OCI-LY7 (cell line): Measurements from ENCODE around the gene TRIO. TPM values are rescaled to one million over a fixed set of nuclear protein-coding genes. Genes with fewer than 3 reads are reported as not detected.

Experiments
- BruUV-seq: library from RNA; stranded (reverse); fragments of 400-500 nt; replicated peaks from 2 replicates; lab custom pipeline; 2021; lab: Mats Ljungman, UMichigan
- CTCF ChIA-PET: fragments of 300-600 bp; sonication (Branson Sonifier 250); formaldehyde crosslinking; loops from one replicate; lab custom pipeline; 2022; ENCODE audit warnings: antibody characterized with exemption; ENCODE audit not compliant: unreplicated experiment; lab: Charles Lee
- POLR2A ChIA-PET: fragments of 300-600 bp; sonication (Branson Sonifier 250); formaldehyde crosslinking; loops from one replicate; lab custom pipeline; 2022; ENCODE audit warnings: antibody characterized with exemption; lab: Charles Lee
- DNase-seq: peaks from one replicate; pipeline ENCODE4 v3.0.0-alpha.2; 2015; ENCODE audit warnings: low spot score
- H2AFZ ChIP-seq: fragments of 200-600 bp; sonication (generic), shearing (Covaris generic); 2 replicates; pipeline ENCODE4 v1.6.1; 2014; ENCODE audit warnings: mild to moderate bottlenecking, antibody characterized with exemption, low read length, moderate library complexity
- H3K27ac ChIP-seq: fragments of 200-600 bp; sonication (generic); 2 replicates; pipeline ENCODE4 v1.5.1; 2014; ENCODE audit warnings: mixed run types, low read depth, mild to moderate bottlenecking, moderate library complexity, low read length, inconsistent platforms; ENCODE audit not compliant: poor library complexity, severe bottlenecking
- H3K36me3 ChIP-seq: fragments of 200-600 bp; sonication (generic); 2 replicates; pipeline ENCODE4 v1.6.1; 2014; ENCODE audit warnings: mild to moderate bottlenecking, antibody characterized with exemption, low read length, moderate library complexity, mixed read lengths; ENCODE audit not compliant: insufficient read depth
- H3K4me1 ChIP-seq: fragments of 200-600 bp; sonication (generic); 2 replicates; pipeline ENCODE4 v1.5.1; 2014; ENCODE audit warnings: mild to moderate bottlenecking, low read length; ENCODE audit not compliant: insufficient read depth, poor library complexity, severe bottlenecking
- H3K4me2 ChIP-seq: fragments of 200-600 bp; sonication (generic); 2 replicates; pipeline ENCODE4 v1.6.1; 2014; ENCODE audit warnings: mild to moderate bottlenecking, low read length
- H3K4me3 ChIP-seq: fragments of 200-600 bp; sonication (generic); 2 replicates; pipeline ENCODE4 v1.5.1; 2014; ENCODE audit warnings: mild to moderate bottlenecking, low read depth, low read length; ENCODE audit not compliant: poor library complexity, severe bottlenecking
- H3K79me2 ChIP-seq: fragments of 200-600 bp; sonication (generic); 2 replicates; pipeline ENCODE4 v1.6.1; 2016; ENCODE audit warnings: low read depth, mild to moderate bottlenecking, low read length, moderate library complexity, mixed read lengths; ENCODE audit not compliant: insufficient read depth
- H3K9me2 ChIP-seq: fragments of 200-600 bp; sonication (generic); 2 replicates; pipeline ENCODE4 v1.6.1; 2016; ENCODE audit warnings: mild to moderate bottlenecking, low read length, mixed read lengths; ENCODE audit not compliant: insufficient read depth
- H3K9me3 ChIP-seq: fragments of 200-600 bp; sonication (generic); 2 replicates; pipeline ENCODE4 v1.6.1; 2014; ENCODE audit warnings: mild to moderate bottlenecking, mixed run types, low read length, mixed read lengths
- H4K20me1 ChIP-seq: fragments of 200-600 bp; sonication (generic); 2 replicates; pipeline ENCODE4 v1.6.1; 2014; ENCODE audit warnings: mild to moderate bottlenecking, antibody characterized with exemption, low read length, moderate library complexity, mixed read lengths; ENCODE audit not compliant: insufficient read depth
- CTCF ChIP-seq: fragments of 200-600 bp; sonication (generic); conservative IDR thresholded peaks from 2 replicates; pipeline ENCODE4 v1.5.1; 2014; ENCODE audit warnings: mild to moderate bottlenecking, antibody characterized with exemption, low read length, moderate library complexity, mixed read lengths
- EZH2phosphoT487 ChIP-seq: fragments of 200-600 bp; sonication (generic); IDR thresholded peaks from 2 replicates; pipeline ENCODE4 v1.6.1; 2018; ENCODE audit warnings: low read depth, borderline replicate concordance, mild to moderate bottlenecking, mixed run types, antibody characterized with exemption, low read length, moderate library complexity, mixed read lengths
- intact Hi-C: fragments of 100-400 bp; cut with micrococcal nuclease; formaldehyde crosslinking; loops from one replicate; pipeline ENCODE4 v1.10.0; 2022; ENCODE audit not compliant: unreplicated experiment
- total RNA-seq, 2 experiments: library from RNA; depleted of rRNA in 1 of 2; stranded (reverse); fragments of >200 nt in 1 of 2; shearing (Covaris generic) in 1 of 2; gene quantifications; 2 replicates each; pipeline ENCODE4 v1.2.3, GENCODE V29; 2014 to 2022

TRIO gene
- total RNA-seq, 2 experiments from 2014 or later = 35.8 to 55.1 TPM

GRCh38 chr5:14240359-14240758, 97.2 kb downstream of the TRIO start:
- Histone ChIP-seq H3K79me2 (peaks cover 4% of the 10 kb centered on the region; the same call in 1 of the 2 replicates), H3K27ac (no peak overlapping the region)

GRCh38 chr5:14241141-14241540, 98.0 kb downstream of the TRIO start:
- Histone ChIP-seq H3K9me3 (no peaks in the 10 kb centered on the region), H3K27ac (no peak overlapping the region), H2AFZ (no peak overlapping the region), H3K79me2 (no peaks in the 10 kb centered on the region), H4K20me1 (no peaks in the 10 kb centered on the region), H3K36me3 (no peaks in the 10 kb centered on the region), H3K4me3 (no peak overlapping the region), H3K9me2 (no peaks in the 10 kb centered on the region), H3K4me2 (no peak overlapping the region), H3K4me1 (no peaks in the 10 kb centered on the region)
- intact Hi-C loops = no loop called here
- no peak for TF ChIP-seq EZH2phosphoT487
- TF ChIP-seq CTCF = no peak
- ChIA-PET POLR2A (interaction anchor here (0.6 to 1.6 kb wide), 2 partner anchors 16 to 975 kb away, joined by 4 read pairs; no protein-coding TSS in a partner anchor), CTCF (no interaction called here)
- no TSS peak for BruUV-seq
- DNase-seq = no peak

More at GRCh38 chr5:14240359-14240758, 97.2 kb downstream of the TRIO start:
- no peak for DNase-seq
- H3K9me3 ChIP-seq = no peaks in the 10 kb centered on the region
- CTCF ChIA-PET = no interaction called here
- H3K4me1 ChIP-seq = no peaks in the 10 kb centered on the region
- intact Hi-C loops = no loop called here
- no peaks in the 10 kb centered on the region for H3K9me2 ChIP-seq
- no peaks in the 10 kb centered on the region for H3K36me3 ChIP-seq
- H3K4me3 ChIP-seq = no peak overlapping the region
- H2AFZ ChIP-seq = no peak overlapping the region
- POLR2A ChIA-PET = interaction anchor here (0.6 to 1.6 kb wide), 2 partner anchors 11 to 17 kb away, joined by 3 to 4 read pairs; no protein-coding TSS in a partner anchor
- no peak for TF ChIP-seq EZH2phosphoT487
- TF ChIP-seq CTCF = no peak
- no peaks in the 10 kb centered on the region for H4K20me1 ChIP-seq
- no TSS peak for BruUV-seq
- no peak overlapping the region for H3K4me2 ChIP-seq

- DNase-seq = no peak
- H3K27ac ChIP-seq = no peak overlapping the region
- POLR2A ChIA-PET = no interaction called here
- no peaks in the 10 kb centered on the region for H3K4me1 ChIP-seq
- intact Hi-C loops = no loop called here
- no peak overlapping the region for H3K4me2 ChIP-seq
- no peaks in the 10 kb centered on the region for H4K20me1 ChIP-seq
- H3K79me2 ChIP-seq = no peaks in the 10 kb centered on the region
- H3K9me3 ChIP-seq = no peaks in the 10 kb centered on the region
- no peaks in the 10 kb centered on the region for H3K9me2 ChIP-seq
- no peak overlapping the region for H3K4me3 ChIP-seq
- no peaks in the 10 kb centered on the region for H3K36me3 ChIP-seq
- CTCF ChIA-PET = no interaction called here
- H2AFZ ChIP-seq = no peak overlapping the region
- BruUV-seq = no TSS peak
- TF ChIP-seq CTCF = no peak
- TF ChIP-seq EZH2phosphoT487 = no peak
Measured at GRCh38 chr5:14242447-14242846, 99.3 kb downstream of the TRIO start.
